ENCODE data around the gene TAC3. TPM values are rescaled to one million over a fixed set of nuclear protein-coding genes. Genes with fewer than 3 reads are reported as not detected.
"Not testable (repeated sequence)": the region's sequence is repeated elsewhere in the genome, so short reads cannot be mapped to it uniquely, and the experiment has no call there.

TAC3 gene
- total RNA-seq, 1 donor from 2014 or later = 1.3 TPM

DNA sequence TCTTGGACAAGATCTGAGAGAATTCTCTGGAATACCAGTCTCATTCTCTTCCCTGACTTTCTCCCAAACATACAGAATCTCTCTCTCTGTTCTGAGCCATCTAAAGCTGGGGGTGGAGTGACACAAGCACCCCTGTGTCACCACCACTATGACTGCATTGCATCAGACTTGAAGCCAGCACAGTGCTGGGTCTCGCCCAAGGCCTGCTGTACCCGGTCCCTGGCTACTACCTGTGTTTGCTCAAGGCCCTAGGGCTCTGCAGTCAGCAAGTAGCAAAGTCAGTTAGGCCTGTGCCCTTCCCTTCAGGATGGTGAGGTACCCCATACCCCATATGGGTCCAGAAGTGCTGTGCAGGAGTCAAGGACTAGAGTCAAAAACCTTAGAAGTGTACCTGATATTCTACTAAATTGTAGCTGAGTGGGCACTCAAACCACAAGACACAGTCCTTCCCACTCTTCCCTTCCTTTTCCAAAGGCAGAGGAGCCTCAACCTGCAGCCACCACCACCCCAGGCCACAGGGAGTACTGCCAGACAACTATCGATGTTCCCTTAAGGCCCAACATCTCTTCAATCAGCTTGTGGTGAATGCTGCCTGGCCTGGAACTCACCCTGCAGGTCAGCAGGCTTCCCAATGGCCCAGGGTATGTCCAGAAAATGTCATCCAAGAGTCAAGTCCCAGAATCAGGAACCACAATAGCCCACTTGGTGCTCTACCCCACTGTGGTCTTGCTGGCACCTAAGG lies 37.8 kb downstream of the TAC3 start:
- Histone ChIP-seq H2AFZ (ENCODE audit: low read depth, low read length) (no peak overlapping the region), H3K4me3 (ENCODE audit: insufficient read depth, low read depth, low read length) (no peak overlapping the region), H3K4me2 (ENCODE audit: low read length) (no peak overlapping the region), H3K27ac (ENCODE audit: low read depth, low read length) (no peak overlapping the region), H4K20me1 (ENCODE audit: insufficient read depth, low read length) (no peaks in the 10 kb centered on the region), H3K36me3 (ENCODE audit: insufficient read depth, low read length) (no peaks in the 10 kb centered on the region), H3K9ac (ENCODE audit: low read length) (no peak overlapping the region), H3K9me3 (ENCODE audit: insufficient read depth, low read depth, low read length) (no peaks in the 10 kb centered on the region), H3K4me1 (ENCODE audit: insufficient read depth, low read length) (no peaks in the 10 kb centered on the region), H3K79me2 (ENCODE audit: insufficient read depth, low read length) (no peaks in the 10 kb centered on the region), H3K27me3 (ENCODE audit: insufficient read depth, low read length) (no peaks in the 10 kb centered on the region)
- TF ChIP-seq, protein P1, sequence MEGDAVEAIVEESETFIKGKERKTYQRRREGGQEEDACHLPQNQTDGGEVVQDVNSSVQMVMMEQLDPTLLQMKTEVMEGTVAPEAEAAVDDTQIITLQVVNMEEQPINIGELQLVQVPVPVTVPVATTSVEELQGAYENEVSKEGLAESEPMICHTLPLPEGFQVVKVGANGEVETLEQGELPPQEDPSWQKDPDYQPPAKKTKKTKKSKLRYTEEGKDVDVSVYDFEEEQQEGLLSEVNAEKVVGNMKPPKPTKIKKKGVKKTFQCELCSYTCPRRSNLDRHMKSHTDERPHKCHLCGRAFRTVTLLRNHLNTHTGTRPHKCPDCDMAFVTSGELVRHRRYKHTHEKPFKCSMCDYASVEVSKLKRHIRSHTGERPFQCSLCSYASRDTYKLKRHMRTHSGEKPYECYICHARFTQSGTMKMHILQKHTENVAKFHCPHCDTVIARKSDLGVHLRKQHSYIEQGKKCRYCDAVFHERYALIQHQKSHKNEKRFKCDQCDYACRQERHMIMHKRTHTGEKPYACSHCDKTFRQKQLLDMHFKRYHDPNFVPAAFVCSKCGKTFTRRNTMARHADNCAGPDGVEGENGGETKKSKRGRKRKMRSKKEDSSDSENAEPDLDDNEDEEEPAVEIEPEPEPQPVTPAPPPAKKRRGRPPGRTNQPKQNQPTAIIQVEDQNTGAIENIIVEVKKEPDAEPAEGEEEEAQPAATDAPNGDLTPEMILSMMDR (IDR thresholded peaks at IDR 0.05; ENCODE audit: insufficient read depth, low read depth, low read length) = no peak
- no peak for TF ChIP-seq EZH2 (IDR thresholded peaks at IDR 0.05; ENCODE audit: insufficient read depth, low read length)
- no peak overlapping the region for H3K27ac Mint-ChIP-seq (ENCODE audit: unreplicated experiment)
- DNase-seq (ENCODE audit: low read depth) = no peak
- H3K27me3 Mint-ChIP-seq (ENCODE audit: low read depth, unreplicated experiment) = no peaks in the 10 kb centered on the region
- H3K4me3 Mint-ChIP-seq (ENCODE audit: unreplicated experiment) = no peak overlapping the region
- no peak for FAIRE-seq
- H3K36me3 Mint-ChIP-seq (ENCODE audit: low read depth, unreplicated experiment) = peaks cover 3% of the 10 kb centered on the region
- H3K9me3 Mint-ChIP-seq (ENCODE audit: unreplicated experiment) = no peaks in the 10 kb centered on the region
- H3K4me1 Mint-ChIP-seq (ENCODE audit: low read depth, unreplicated experiment) = peaks cover 7% of the 10 kb centered on the region

DNA sequence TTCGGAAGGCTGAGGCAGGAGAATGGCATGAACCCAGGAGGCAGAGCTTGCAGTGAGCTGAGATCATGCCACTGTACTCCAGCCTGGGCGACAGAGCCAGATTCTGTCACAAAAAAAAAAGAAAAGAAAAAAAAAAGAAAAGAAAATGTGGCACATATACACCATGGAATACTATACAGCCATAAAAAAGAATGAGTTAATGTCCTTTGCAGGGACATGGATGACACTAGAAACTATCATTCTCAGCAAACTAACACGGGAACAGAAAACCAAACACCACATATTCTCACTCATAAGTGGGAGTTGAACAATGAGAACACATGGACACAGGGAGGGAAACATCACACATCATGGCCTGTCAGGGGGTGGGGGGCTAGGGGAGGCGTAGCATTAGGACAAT lies 39.0 kb downstream of the TAC3 start:
- DNase-seq (ENCODE audit: low read depth); FAIRE-seq: not testable (repeated sequence)

DNA sequence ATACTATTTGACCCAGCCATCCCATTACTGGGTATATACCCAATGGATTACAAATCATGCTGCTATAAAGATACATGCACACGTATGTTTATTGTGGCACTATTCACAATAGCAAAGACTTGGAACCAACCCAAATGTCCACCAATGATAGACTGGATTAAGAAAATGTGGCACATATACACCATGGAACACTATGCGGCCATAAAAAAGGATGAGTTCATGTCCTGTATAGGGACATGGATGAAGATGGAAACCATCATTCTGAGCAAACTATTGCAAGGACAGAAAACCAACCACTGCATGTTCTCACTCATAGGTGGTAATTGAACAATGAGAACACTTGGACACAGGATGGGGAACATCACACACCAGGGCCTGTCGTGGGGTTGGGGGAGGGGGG lies 42.1 kb downstream of the TAC3 start:
- DNase-seq (ENCODE audit: low read depth); H3K79me2 ChIP-seq (ENCODE audit: insufficient read depth, low read length); FAIRE-seq: not testable (repeated sequence)

More for the DNA sequence above, 39.0 kb downstream of the TAC3 start:
- not testable (repeated sequence) for H3K27me3 ChIP-seq (ENCODE audit: insufficient read depth, low read length); H3K79me2 ChIP-seq (ENCODE audit: insufficient read depth, low read length); H3K9me3 Mint-ChIP-seq (ENCODE audit: unreplicated experiment); H3K4me1 ChIP-seq (ENCODE audit: insufficient read depth, low read length); H3K4me3 ChIP-seq (ENCODE audit: insufficient read depth, low read depth, low read length); H3K4me2 ChIP-seq (ENCODE audit: low read length); H3K36me3 ChIP-seq (ENCODE audit: insufficient read depth, low read length); H3K4me1 Mint-ChIP-seq (ENCODE audit: low read depth, unreplicated experiment); H3K27me3 Mint-ChIP-seq (ENCODE audit: low read depth, unreplicated experiment); H3K27ac ChIP-seq (ENCODE audit: low read depth, low read length); H3K9ac ChIP-seq (ENCODE audit: low read length); H3K4me3 Mint-ChIP-seq (ENCODE audit: unreplicated experiment); H3K36me3 Mint-ChIP-seq (ENCODE audit: low read depth, unreplicated experiment); H3K27ac Mint-ChIP-seq (ENCODE audit: unreplicated experiment); H3K9me3 ChIP-seq (ENCODE audit: insufficient read depth, low read depth, low read length); H4K20me1 ChIP-seq (ENCODE audit: insufficient read depth, low read length); H2AFZ ChIP-seq (ENCODE audit: low read depth, low read length)

DNA sequence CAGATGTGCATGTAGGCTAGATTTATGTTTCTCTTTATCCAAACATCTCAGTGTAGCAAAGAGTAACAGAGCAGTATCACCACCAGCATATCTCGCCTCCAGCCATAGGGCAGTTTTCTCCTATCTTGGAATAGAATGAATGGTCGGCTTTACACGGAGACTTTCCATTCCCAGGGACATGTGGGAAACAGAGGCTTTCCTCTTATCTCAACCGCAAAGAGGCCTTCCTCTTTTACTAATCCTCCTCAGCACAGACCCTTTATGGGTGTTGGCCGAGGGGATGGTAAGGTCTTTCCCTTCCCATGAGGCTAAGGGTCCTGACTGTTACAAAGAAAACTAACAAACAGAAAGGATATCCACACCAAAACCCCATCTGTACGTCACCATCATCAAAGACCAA lies 47.4 kb downstream of the TAC3 start:
- H3K27ac Mint-ChIP-seq (ENCODE audit: unreplicated experiment); H3K27me3 ChIP-seq (ENCODE audit: insufficient read depth, low read length); H3K4me3 ChIP-seq (ENCODE audit: insufficient read depth, low read depth, low read length); FAIRE-seq; H3K36me3 Mint-ChIP-seq (ENCODE audit: low read depth, unreplicated experiment); H3K27ac ChIP-seq (ENCODE audit: low read depth, low read length); H2AFZ ChIP-seq (ENCODE audit: low read depth, low read length); H3K9me3 ChIP-seq (ENCODE audit: insufficient read depth, low read depth, low read length); H3K9ac ChIP-seq (ENCODE audit: low read length); H3K36me3 ChIP-seq (ENCODE audit: insufficient read depth, low read length); H3K4me2 ChIP-seq (ENCODE audit: low read length); H3K4me1 ChIP-seq (ENCODE audit: insufficient read depth, low read length); H3K4me3 Mint-ChIP-seq (ENCODE audit: unreplicated experiment); H3K4me1 Mint-ChIP-seq (ENCODE audit: low read depth, unreplicated experiment); H3K79me2 ChIP-seq (ENCODE audit: insufficient read depth, low read length); DNase-seq (ENCODE audit: low read depth); H4K20me1 ChIP-seq (ENCODE audit: insufficient read depth, low read length): not testable (repeated sequence)
- Mint-ChIP-seq H3K9me3 (ENCODE audit: unreplicated experiment) (peaks cover 24% of the 10 kb centered on the region), H3K27me3 (ENCODE audit: low read depth, unreplicated experiment) (peaks cover 27% of the 10 kb centered on the region)

More for the DNA sequence above, 42.1 kb downstream of the TAC3 start:
- H3K27ac Mint-ChIP-seq (ENCODE audit: unreplicated experiment); H3K27ac ChIP-seq (ENCODE audit: low read depth, low read length); H3K36me3 ChIP-seq (ENCODE audit: insufficient read depth, low read length); H4K20me1 ChIP-seq (ENCODE audit: insufficient read depth, low read length); H3K9ac ChIP-seq (ENCODE audit: low read length); H3K36me3 Mint-ChIP-seq (ENCODE audit: low read depth, unreplicated experiment); H3K9me3 ChIP-seq (ENCODE audit: insufficient read depth, low read depth, low read length); H3K4me3 Mint-ChIP-seq (ENCODE audit: unreplicated experiment); H3K4me3 ChIP-seq (ENCODE audit: insufficient read depth, low read depth, low read length); H3K4me1 ChIP-seq (ENCODE audit: insufficient read depth, low read length); H3K4me1 Mint-ChIP-seq (ENCODE audit: low read depth, unreplicated experiment); H3K4me2 ChIP-seq (ENCODE audit: low read length); H2AFZ ChIP-seq (ENCODE audit: low read depth, low read length); H3K27me3 ChIP-seq (ENCODE audit: insufficient read depth, low read length): not testable (repeated sequence)
- peaks cover 27% of the 10 kb centered on the region for H3K27me3 Mint-ChIP-seq (ENCODE audit: low read depth, unreplicated experiment)
- H3K9me3 Mint-ChIP-seq (ENCODE audit: unreplicated experiment) = peaks cover 11% of the 10 kb centered on the region

DNA sequence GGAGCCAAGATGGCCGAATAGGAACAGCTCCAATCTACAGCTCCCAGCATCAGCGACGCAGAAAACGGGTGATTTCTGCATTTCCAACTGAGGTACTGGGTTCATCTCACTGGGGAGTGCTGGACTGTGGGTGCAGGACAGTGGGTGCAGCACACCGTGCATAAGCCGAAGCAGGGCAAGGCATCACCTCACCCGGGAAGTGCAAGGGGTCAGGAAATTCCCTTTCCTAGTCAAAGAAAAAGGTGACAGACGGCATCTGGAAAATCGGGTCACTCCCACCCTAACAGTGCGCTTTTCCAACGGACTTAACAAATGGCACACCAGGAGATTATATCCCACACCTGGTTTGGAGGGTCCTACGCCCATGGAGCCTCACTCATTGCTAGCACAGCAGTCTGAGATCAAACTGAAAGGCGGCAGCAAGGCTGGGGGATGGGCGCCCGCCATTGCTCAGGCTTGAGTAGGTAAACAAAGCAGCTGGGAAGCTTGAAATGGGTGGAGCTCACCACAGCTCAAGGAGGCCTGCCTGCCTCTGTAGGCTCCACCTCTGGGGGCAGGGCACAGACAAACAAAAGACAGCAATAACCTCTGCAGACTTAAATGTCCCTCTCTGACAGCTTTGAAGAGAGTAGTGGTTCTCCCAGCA lies 50.2 kb downstream of the TAC3 start:
- not testable (repeated sequence) for H2AFZ ChIP-seq (ENCODE audit: low read depth, low read length); DNase-seq (ENCODE audit: low read depth); H3K79me2 ChIP-seq (ENCODE audit: insufficient read depth, low read length); H3K27ac Mint-ChIP-seq (ENCODE audit: unreplicated experiment); H3K4me3 ChIP-seq (ENCODE audit: insufficient read depth, low read depth, low read length); H4K20me1 ChIP-seq (ENCODE audit: insufficient read depth, low read length); FAIRE-seq; H3K27me3 ChIP-seq (ENCODE audit: insufficient read depth, low read length); H3K4me1 ChIP-seq (ENCODE audit: insufficient read depth, low read length); H3K4me3 Mint-ChIP-seq (ENCODE audit: unreplicated experiment); H3K36me3 Mint-ChIP-seq (ENCODE audit: low read depth, unreplicated experiment); H3K27ac ChIP-seq (ENCODE audit: low read depth, low read length); H3K9me3 ChIP-seq (ENCODE audit: insufficient read depth, low read depth, low read length); H3K4me1 Mint-ChIP-seq (ENCODE audit: low read depth, unreplicated experiment); H3K9ac ChIP-seq (ENCODE audit: low read length); H3K4me2 ChIP-seq (ENCODE audit: low read length); H3K36me3 ChIP-seq (ENCODE audit: insufficient read depth, low read length)
- H3K9me3 Mint-ChIP-seq (ENCODE audit: unreplicated experiment) = peaks cover 29% of the 10 kb centered on the region
- peaks cover 32% of the 10 kb centered on the region for H3K27me3 Mint-ChIP-seq (ENCODE audit: low read depth, unreplicated experiment)
